Suprapubic skin (tissue), 4 donors: ENCODE data around the gene MCF2L2.

Source experiments
- POLR2A ChIP-seq, 2 donors: fragments of 450-650 bp; IDR thresholded peaks; one replicate each; pipeline ENCODE4 v1.6.1; 2017; ENCODE audit warnings: antibody characterized with exemption in 2 of 2, mild to moderate bottlenecking in 2 of 2, moderate library complexity in 2 of 2
- POLR2AphosphoS5 ChIP-seq, 3 donors: sonication (generic); formaldehyde crosslinking; IDR thresholded peaks; one replicate each; pipeline ENCODE4 v1.6.1; 2017; ENCODE audit warnings: antibody characterized with exemption in 3 of 3
- TF ChIP-seq, protein P1 (sequence below), 2 donors: fragments of 200-600 bp in 1 of 2; fragments of 450-650 bp in 1 of 2; sonication (generic) in 1 of 2; IDR thresholded peaks; one replicate each; pipeline ENCODE4 v1.5.1; 2016 to 2019; ENCODE audit warnings: antibody characterized with exemption in 2 of 2, mild to moderate bottlenecking in 1 of 2, moderate library complexity in 1 of 2

DNA sequence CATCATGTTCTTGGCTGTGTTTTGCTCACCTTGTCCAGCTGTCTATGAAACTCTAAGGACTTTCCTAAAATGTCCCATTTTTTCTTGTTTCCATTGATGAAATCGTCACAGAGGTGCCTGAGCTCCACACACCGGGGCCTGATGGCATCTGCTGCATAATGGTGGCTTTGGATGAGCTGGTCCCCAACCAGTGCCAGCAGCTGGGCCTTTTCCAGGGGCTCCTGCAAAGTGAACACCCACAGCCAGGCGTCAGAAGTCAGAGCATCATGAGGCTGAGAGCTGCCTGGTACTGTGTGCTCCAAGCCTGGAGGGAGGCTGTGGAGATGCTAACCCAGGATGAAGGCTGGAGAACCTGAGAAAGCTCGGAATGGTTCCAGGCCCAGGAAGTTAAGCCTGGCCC is 128.4 kb downstream of the MCF2L2 start:
- TF ChIP-seq, protein P1, sequence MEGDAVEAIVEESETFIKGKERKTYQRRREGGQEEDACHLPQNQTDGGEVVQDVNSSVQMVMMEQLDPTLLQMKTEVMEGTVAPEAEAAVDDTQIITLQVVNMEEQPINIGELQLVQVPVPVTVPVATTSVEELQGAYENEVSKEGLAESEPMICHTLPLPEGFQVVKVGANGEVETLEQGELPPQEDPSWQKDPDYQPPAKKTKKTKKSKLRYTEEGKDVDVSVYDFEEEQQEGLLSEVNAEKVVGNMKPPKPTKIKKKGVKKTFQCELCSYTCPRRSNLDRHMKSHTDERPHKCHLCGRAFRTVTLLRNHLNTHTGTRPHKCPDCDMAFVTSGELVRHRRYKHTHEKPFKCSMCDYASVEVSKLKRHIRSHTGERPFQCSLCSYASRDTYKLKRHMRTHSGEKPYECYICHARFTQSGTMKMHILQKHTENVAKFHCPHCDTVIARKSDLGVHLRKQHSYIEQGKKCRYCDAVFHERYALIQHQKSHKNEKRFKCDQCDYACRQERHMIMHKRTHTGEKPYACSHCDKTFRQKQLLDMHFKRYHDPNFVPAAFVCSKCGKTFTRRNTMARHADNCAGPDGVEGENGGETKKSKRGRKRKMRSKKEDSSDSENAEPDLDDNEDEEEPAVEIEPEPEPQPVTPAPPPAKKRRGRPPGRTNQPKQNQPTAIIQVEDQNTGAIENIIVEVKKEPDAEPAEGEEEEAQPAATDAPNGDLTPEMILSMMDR (IDR thresholded peaks at IDR 0.05): no peak
- TF ChIP-seq POLR2AphosphoS5 (IDR thresholded peaks at IDR 0.05) (no peak), POLR2A (IDR thresholded peaks at IDR 0.05) (no peak)
